HTERT RPE-1 (cell line): Measurements from ENCODE around the gene FSIP2.
"Not testable (repeated sequence)": the region's sequence is repeated elsewhere in the genome, so short reads cannot be mapped to it uniquely, and the experiment has no call there.

Experiments
- in situ Hi-C: fragments of 300-500 bp; cut with MboI; formaldehyde crosslinking; loops from 4 replicates; pipeline ENCODE4 v1.14.3; 2020; ENCODE audit warnings: low sequenced_read_pairs

The FSIP2 gene

DNA sequence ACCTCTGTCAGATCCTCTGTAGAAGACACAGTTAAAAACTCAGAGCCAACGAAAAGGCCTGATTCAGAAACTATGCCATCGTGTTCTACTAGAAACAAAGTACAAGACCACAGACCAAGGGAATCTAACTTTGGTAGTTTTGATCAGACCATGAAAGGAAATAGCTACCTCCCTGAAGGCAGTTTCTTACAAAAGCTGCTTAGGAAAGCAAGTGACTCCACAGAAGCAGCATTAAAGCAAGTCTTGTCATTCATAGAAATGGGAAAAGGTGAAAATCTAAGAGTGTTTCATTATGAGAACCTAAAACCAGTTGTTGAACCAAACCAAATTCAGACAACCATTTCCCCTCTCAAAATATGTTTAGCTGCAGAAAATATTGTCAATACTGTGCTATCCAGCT lies 58.2 kb downstream of the FSIP2 start:
- in situ Hi-C loops: no loop called here

DNA sequence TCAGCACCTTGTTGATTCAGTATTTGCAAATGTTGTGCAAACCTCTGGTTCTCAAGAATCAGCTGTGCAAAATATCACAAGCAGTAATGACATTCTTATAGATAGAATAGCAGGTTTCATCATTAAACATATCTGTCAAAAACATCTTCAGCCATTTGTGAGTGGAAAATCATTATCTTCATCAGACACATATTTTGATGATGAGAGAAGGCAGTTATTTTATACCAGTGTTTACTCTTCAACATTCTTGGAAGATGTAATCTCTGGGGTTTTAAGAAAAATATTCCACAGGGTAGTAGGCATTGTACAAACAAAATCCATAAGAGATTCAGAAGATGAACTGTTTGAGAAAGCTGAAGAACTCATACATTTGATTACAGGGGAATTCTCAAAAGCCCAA lies 64.3 kb downstream of the FSIP2 start:
- in situ Hi-C loops: no loop called here

DNA sequence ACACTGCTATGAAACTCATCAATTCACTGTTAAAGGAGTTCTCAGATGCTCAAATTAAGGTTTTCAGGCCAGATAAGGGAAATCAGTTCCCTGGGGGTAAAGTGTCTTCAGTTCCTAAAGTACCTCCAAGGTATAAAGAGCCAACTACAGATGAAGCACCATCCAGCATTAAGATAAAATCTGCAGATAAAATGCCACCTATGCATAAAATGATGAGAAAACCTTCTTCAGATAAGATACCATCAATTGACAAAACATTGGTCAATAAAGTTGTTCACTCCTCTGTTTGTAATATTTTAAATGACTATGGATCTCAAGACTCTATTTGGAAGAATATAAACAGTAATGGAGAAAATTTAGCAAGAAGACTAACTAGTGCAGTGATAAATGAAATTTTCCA lies 68.2 kb downstream of the FSIP2 start:
- in situ Hi-C loops: no loop called here

DNA sequence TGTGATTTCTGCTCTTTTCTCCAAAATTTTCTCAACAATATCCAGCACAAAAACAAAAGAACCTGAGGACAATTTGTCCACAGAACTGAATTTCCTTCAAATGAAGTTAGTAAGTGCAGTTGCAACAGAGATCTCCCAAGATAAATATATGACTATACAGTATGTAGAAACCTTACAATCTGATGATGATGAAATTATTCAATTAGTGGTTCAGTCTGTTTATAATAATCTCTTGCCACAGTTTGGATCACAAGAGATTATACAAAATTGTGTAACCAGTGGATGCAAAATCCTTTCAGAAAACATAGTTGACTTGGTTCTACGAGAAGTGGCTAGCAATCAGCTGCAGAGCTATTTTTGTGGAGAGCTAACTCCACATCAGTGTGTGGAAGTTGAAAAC lies 68.7 kb downstream of the FSIP2 start:
- in situ Hi-C loops: no loop called here

DNA sequence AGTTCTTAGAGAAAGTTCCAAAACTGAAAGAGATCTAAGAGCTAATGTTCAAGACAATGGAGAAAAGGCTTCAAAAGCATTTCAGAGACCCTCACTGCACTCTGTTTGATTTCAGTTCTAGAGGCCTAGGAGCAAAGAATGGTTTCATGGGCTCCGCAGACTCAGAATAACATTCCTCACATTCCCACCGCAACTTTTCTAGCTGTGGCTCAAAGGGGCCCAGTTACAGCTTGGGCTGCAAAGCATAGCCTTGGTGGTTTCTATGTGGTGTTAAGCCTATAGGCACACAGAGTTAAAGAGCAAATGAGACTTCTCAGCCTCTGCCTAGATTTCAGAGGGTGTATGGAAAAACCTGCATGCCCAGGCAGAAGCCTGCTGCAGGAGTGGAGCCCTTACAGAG lies 73.0 kb downstream of the FSIP2 start:
- in situ Hi-C loops: no loop called here

DNA sequence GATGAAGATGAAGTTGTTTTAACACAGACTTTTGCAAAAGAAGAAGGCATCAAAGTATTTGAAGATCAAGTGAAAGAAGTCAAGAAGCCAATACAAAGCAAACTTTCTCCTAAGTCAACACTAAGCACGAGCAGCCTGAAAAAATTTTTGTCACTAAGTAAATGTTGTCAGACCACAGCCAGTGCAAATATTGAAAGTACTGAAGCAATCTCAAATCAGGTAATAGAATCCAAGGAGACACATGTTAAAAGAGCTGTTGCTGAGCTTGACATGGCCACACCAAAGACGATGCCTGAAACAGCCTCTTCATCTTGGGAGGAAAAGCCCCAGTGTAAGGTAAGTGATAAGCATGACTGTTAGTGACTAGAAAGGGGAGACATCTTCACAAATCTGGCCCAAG lies 75.1 kb downstream of the FSIP2 start:
- in situ Hi-C loops: no loop called here

DNA sequence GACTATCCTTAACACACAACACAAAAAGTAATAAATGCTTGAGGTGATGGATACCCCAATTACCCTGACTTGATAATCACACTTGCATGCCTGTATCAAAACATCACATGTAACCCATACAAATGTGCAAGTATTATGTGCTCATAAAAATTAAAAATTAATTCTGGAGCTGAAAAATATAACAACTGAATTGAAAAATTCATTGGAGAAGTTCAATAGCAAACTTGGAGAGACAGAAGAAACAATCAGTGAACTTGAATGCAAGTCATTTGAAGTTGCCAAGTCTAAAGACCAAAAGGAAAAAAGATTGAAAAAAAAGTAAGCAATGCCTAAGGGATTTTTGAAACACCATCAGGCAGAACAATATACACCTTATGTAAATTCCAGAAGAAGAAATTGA lies 79.4 kb downstream of the FSIP2 start:
- in situ Hi-C loops: no loop called here

DNA sequence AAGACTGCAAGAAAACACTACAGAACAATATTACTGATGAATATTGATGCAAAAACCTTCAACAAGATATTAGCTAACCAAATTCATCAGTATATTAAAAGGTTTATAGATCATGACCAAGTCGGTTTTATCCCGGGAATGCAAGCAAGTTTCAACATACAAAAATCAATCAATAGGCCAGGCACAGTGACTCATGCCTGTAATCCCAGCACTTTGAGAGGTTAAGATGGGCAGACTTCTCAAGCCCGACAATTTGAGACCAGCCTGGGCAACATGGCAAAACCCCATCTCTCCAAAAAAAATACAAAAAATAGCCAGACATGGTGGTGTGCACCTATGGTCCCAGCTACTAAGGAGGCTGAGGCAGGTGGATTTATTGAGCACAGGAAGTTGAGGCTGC lies 82.9 kb downstream of the FSIP2 start:
- in situ Hi-C loops: no loop called here

DNA sequence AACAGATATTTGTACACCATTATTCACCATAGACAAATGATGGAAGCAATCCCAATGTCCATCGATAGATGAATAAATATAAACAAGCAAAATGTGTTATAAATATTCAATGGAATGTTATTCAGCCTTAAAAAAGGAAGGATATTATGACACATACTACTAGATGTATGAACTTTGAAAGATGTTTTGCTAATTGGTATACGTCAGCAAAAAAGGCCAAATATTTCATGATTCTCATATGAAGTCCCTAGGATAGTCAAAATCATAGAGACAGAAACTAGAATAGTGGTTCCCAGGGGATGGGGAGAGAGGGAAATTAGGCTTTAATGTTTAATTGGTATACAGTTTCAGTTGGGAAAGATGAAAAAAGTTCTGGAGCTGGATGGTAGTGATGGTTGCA lies 85.2 kb downstream of the FSIP2 start:
- in situ Hi-C loops: no loop called here

DNA sequence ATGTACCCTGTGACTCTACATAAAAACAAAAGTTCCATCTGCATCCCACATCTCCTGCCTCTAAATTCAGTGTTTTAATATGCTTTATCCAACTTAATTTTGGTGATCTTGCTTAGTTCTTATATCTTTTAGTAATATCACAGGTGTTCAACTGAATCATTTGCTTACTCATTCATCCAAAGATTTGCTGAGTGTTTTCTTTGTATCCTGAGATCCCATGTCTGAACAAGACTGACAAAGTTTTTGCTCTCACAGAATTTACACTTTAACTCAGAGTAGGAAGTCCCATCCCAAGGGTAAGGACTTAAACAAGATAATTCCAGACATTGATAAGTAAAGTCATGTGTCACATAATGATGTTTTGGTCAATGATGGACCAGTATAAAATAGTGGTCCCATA lies 87.0 kb downstream of the FSIP2 start:
- in situ Hi-C loops: no loop called here

DNA sequence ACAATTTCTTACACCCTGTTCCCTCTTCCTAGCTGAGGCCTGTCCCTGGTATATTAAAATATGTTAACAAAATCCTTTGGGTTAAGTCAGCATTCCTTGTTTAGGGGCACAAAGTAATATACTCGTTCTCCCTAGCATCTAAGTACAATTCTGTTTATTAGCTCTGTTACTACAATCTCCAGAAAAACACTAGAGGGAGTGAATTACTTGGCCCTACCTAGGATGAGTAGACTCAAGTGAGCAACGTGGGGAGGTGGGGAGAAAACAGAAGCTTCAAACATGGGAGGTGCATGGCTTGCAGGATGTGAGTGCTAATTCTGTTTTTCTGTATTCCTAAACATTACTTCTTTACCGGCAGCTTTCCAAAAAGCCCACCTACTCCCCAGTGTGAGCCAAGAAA lies 89.7 kb downstream of the FSIP2 start:
- in situ Hi-C loops: no loop called here

DNA sequence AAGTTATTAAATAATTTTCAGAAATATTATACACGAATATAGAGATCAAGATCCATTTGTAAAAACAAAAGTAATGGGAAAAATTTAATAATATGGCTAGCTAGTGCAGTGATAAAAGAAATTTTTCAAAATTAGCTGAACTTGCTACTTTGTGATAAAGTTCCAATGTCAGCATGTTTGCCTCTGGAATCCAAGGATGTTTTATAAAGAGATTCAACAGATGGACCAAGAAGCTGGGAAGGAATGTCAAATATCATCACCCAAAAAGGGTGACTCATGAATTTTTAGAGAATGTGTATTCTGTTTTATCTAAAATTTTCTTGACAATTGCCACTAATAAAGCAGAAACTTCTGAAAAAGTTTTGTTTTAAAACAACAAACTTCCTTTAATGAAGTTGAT lies 95.3 kb downstream of the FSIP2 start:
- in situ Hi-C loops: no loop called here

DNA sequence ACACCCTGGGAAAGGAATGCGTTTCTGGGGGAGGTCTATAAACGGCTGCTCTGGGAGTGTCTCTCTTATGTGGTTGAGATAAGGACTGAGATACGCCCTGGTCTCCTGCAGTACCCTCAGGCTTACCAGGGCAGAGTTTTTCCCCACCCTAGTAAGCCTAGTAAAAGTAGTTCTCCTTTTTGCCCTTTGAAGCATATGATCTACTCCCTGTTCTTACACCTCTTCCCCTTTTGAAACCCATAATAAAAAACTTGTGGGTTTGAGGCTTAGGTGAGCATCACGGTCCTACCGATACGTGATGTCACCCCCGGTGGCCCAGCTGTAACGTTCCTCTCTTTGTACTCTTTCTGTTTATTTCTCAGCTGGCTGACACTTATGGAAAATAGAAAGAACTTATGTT lies 97.4 kb downstream of the FSIP2 start:
- in situ Hi-C loops: no loop called here

DNA sequence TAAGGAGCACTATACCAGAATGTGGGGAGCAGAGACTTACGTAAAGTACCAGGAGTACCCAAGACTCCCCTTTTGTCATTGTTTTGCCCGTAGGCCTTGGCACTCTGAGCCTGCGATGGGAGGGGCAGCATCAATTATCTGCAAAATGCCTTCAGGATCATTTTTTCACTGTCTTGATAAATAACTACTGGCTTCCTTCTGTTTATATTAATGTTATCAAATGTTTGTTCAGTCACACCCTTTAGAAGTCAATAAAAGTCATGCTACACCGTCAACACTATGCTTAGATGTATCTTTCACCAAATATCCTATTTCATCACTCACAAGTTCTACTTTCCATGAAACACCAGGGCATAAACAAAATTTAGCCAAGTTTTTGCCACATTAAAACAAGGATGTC lies 116.3 kb downstream of the FSIP2 start:
- in situ Hi-C loops: no loop called here

DNA sequence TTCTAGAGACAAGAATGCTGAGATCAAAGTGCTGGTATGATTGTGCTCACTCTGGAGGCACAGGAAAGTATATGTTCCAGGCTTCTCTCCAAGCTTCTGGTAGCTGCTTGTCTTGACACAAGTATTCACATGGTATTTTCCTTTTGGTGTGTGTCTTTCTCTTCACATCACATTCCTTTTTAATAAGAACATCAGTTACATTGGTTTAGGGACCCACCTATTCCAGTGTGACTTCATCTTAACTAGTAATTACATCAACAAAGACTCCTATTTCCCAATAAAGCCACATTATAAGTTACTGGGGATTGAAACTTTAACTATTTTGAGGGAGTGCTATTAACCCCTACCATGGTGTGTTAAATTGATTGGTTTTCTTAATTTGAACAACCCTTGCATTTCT lies 119.1 kb downstream of the FSIP2 start:
- in situ Hi-C loops: no loop called here

DNA sequence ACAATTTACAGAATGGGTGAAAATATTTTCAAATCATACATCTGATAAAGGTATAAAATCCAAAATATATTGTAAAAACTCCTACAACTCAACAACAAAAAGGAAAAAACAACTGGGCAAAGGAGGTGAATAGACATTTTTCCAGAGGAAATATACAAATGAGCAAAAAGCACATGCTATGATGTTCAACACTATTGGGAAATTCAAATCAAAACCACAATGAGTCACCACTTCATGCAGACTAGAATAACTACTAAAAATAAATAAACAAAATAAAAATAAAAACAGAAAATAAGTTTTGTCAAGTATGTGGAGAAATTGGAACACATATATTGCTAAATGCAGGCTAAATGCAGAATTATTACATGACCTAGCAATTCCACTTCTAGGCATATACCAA lies 120.9 kb downstream of the FSIP2 start:
- in situ Hi-C loops: no loop called here

DNA sequence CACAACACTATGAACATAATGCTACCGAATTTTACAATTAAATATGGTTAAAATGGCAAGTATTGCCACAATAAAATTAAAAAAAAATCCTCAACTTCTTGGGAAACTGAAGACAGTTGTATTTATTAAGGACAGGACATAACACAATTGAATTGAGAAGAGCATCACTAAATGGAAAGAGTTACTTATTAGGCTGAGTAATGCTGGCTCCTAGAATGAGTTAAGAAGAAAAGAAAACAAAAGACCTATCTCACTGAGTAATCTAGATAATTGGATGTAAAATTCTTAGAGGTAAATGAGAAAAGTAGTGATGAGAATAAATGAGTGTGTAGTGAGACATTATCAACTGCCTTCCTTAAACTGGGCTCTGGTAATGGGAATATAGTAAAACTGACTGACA lies 121.7 kb downstream of the FSIP2 start:
- in situ Hi-C loops: no loop called here

DNA sequence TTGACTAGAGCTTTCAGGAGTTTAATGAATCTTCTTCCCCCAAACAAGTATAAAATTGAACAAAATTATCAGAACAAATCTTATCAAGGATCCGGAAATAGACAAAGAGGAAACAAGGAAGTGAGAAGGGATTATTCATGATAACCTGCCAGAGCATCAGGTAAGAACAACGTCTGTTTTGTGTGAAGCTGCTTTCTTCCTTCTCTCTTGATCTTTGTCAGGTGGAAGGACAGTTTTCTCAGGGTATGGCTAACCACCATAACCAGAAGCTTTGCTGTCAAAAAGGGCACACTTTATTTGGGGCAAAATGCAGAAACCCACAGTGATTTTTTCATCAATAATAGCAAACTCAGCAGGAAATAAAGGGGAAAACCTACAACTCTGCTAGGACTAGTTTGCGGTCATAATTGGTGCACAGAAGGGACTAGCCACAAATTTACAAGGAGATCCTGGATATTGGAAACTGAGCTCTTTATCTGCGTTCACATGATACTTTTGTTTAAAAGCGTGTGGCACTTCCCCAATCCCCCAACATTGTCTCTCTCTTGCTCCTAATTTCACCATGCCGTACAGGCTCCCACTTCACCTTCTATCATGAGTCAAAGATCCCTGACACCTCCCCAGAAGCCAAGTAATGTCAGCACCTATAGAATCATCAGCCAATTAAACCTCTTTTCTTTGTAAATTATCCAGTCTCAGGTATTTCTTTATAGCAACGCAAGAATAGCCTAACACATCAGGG lies 124.2 kb downstream of the FSIP2 start:
- in situ Hi-C loops: no loop called here

DNA sequence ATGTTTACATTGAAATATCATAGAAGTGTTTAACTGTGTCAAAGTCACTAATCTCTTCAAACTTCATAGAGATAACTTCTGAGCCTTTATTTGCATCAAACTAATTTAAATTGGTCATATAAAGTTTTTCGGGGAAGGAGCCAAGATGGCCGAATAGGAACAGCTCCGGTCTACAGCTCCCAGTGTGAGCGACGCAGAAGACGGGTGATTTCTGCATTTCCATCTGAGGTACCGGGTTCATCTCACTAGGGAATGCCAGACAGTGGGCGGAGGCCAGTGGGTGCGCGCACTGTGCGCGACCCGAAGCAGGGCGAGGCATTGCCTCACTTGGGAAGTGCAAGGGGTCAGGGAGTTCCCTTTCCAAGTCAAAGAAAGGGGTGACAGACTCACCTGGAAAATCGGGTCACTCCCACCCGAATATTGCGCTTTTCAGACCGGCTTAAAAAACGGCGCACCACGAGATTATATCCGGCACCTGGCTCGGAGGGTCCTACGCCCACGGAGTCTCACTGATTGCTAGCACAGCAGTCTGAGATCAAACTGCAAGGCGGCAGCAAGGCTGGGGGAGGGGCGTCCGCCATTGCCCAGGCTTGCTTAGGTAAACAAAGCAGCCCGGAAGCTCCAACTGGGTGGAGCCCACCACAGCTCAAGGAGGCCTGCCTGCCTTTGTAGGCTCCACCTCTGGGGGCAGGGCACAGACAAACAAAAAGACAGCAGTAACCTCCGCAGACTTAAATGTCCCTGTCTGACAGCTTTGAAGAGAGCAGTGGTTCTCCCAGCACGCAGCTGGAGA lies 126.1 kb downstream of the FSIP2 start:
- in situ Hi-C loops: not testable (repeated sequence)

DNA sequence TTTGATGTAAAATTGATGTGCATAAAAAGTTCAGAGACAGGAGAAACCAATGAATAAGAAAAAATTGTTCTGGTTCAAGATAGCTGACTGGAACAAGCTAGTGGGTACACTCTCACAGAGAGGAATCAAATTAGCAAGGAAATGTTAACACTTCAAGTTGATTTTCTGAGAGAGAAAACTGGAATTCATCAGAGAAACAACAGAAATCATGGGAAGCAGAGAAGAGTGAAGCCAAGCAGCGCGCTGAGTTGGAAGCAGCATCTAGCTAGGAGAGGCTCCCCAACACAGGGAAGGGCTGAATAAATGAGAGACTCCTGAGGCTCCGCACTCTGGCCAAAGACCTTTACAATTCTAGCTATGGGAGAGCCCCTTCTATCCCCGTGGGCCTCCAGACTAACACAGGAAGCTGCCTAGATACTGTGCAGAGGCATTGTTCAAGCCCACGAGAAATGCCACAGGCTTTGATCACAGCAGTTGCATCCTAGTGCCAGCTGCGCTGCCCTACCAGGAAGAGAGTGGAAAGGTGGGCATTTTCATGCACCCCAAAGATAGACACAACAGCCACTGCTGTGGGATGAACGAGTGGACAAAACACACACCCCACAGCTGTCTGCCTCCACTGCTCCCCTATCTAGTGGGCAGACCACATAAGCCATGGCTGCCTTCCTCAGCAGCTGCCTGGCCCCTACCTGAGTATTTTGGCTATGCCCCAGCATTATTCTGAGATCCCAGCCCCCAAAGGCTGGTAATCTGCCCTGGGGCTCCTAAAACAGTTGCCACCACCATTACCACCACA lies 136.7 kb downstream of the FSIP2 start:
- in situ Hi-C loops: no loop called here

DNA sequence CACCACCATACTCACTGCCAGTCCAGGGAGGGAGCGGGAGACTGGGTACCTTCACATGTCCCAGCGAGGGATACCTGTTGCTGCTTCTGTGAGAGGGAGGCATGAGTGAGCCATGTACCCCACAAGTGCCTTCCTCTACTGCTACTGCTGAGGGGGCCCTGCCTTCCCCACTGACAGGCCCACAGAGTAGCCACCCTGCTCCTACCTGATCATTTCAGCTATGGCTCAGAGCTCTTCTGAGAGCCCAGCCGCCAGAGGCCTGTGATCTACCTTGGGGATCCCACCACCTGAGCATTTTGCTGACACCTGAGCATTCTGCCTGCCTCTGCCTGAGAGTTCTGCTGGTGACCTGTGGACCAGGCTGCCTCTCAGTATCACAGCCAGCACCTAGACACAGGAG lies 137.6 kb downstream of the FSIP2 start:
- in situ Hi-C loops: no loop called here

DNA sequence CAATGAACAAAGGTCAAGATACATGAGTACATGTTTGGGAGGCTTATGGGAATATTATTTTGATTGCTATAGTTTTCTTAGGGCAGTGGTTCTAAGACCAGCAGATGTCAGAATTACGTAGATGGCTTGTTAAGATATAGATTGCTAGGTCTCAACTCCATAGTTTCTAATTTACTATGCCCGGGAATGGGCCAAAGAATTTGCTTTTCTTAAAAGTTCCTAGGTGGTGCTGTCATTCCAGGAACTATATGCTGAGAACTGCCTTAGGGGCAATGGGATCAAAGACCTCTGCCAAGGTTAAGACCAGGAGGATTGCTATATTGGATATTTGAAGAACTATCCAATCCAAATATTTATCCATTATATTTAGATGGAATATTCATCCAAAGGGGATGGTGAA lies 141.8 kb downstream of the FSIP2 start:
- in situ Hi-C loops: no loop called here
